Suppressor macrophage treated with lipopolysaccharide for 4 hours (primary cell): ENCODE data around the gene PM20D2.
A peak's percentile ranks its signal among the peaks of the same experiment; 100 is the strongest.

Experiments used
- DNase-seq: peaks from one replicate; pipeline ENCODE4 v3.0.0-alpha.2; 2020

The PM20D2 gene

GRCh38 chr6:89146718-89147700, 1.2 kb downstream of the PM20D2 start:
- peak; percentile 17 for DNase-seq

GRCh38 chr6:89148016-89148750, 2.3 kb downstream of the PM20D2 start:
- DNase-seq, result no peak

DNA sequence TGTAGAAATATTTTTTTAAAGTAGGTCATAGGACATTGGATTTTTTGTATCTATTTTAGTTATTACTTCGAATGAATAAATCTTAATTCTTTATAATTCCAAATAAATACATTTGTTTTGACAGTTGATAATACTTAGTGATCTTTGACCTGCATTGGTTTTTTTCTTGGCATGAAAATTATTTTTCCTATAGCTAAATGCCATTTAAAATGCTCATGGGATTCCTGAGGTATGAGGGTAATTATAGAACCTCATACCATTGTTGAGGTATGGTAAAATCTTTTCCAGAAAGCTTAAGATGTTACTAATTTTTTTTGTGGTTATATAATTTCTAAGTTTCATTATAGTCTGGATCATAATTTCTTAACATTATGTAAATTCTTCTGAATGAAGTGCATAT, 8.3 kb downstream of the PM20D2 start:
- no peak for DNase-seq

GRCh38 chr6:89160331-89161092, 14.7 kb downstream of the PM20D2 start:
- no peak for DNase-seq

DNA sequence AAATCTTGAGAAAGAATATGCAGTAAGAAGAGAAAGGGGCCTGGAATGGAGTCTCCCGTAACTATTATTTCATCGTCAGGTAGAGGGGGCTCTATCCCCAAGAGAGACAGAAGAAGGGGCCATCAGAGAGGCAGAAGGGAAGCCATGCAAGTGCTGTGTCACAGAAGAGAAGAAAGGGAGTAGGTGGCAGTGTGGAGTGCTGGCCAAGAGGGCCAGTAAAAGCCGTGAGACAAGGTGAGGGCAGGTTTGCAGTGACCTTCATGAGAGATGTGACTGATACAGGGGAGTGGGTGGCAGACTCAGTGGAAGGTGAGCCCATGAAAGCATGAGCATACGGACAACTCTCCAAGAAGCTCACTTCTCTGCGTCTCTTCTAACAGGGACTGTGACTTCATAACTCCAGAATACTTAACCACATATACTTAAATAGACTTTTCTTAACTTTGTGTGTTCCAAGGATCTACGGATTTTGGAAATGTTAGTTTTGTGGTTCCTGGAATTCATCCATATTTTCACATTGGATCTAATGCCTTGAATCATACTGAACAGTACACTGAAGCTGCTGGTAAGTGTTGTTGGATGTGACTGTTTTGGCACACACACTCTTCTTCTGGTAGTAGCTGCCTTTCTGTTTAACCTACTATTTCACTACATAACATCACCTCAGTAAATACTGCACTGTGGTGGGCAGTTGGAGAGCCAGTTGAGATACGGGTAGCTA, 15.6 kb downstream of the PM20D2 start:
- no peak for DNase-seq

GRCh38 chr6:89162047-89162371, 16.2 kb downstream of the PM20D2 start:
- DNase-seq, result no peak

DNA sequence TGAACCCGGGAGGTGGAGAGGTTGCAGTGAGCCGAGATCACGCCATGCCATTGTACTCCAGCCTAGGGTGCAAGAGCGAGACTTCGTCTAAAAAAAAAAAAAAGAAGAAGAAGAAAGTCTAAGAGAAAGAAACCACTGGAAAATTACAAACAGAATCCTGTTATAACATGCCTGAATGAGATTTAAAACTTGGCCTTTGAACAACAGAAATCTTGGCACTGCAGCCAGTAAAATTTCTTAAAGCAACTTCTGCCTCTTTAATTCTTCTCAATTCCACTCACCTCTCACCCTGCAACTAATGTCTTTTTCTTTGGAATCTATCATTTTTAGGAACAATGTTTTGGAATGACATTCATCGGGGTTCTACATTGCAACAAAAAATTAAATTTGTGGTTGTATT, 26.3 kb downstream of the PM20D2 start:
- no peak for DNase-seq

DNA sequence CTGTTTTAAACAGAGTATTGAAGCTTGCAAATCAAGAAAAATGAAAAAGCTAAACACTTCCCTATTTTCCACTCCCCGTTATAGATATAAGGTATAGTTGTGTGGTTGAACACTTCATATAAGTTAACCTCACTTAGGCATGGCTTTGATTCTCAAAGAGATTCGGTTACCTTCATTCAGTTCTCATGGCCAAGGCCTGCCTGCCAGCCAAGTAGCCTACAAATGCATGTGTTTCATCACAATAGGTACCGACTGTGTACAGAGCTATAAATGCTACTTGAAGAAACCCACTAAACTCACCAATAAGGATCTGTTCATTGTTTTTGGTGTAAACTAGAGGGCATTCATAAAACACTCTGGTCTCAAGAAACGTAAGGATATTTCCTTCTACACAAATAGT, 27.8 kb downstream of the PM20D2 start:
- no peak for DNase-seq

DNA sequence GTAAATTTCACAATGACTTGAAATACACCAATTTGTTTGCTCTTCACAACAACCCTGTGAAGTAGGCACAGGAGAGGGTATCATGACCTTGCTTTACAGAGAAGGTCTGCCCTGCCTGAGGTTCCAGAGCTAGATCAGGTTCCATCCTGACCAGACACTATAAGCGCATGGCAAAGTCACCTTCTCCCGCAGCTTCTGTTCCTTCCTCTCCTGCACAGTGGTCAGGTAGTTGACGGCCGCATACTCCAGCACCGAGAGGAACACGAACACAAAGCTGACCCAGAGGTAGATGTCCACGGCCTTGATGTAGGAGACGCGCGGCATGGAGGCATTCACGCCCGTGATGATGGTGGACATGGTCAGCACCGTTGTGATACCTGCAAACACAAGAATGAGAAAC, 34.3 kb downstream of the PM20D2 start:
- no peak for DNase-seq

DNA sequence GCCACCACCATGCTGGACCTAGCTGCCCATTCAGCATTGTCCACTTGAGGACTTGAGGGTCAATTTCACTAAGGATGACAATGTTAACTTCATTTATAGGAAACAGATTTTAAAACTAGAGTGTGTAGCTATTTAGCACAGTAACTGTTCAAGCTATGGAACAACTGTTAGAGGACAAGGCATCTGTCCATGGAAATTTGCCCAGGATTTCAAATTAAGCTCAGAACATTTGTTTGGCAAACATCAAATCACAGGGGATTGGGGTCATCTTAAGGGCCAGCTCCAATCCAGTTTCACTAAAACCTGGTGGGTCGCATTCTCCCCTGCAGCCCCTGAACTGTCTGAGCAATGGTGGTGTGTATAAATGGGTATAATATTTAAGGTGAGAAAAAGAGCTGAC, 35.1 kb downstream of the PM20D2 start:
- DNase-seq, result no peak

DNA sequence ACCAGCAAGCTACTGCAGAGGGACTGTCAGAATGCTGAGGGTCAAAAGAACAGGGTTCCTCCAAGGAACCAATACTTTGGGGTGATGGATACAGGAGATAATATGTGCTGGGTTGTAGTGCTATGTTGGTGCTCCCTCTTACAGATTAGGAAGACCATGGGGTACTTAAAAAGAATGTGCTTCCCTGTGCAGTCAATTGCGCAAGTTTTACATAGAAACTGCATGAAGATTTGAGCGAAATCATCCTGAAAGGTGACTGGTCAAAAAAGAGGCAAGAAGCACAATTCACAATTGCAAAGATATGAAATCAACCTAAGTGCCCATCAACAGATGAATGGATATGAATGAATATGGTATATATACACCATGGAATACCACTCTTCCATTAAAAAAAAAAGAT, 37.4 kb downstream of the PM20D2 start:
- DNase-seq, result no peak

DNA sequence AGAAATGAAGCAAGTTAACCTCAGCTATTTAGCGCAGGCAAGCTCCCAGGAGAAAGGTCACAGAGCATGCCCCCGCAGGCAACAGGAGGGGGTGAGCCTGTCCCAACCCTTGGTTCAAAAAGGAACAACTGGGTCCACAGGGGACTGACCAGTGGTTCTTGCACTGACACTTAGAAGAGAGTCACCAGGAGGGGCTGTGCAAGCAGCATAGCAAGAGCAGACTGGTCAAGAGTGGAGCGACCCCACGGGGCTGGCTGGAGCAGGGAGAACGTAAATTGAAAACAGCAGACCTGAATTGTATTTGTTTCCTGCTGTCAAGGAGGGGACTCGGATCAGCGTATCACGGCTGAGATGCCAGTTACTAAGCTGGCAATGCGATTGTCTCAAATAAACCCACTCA, 38.5 kb downstream of the PM20D2 start:
- no peak for DNase-seq

DNA sequence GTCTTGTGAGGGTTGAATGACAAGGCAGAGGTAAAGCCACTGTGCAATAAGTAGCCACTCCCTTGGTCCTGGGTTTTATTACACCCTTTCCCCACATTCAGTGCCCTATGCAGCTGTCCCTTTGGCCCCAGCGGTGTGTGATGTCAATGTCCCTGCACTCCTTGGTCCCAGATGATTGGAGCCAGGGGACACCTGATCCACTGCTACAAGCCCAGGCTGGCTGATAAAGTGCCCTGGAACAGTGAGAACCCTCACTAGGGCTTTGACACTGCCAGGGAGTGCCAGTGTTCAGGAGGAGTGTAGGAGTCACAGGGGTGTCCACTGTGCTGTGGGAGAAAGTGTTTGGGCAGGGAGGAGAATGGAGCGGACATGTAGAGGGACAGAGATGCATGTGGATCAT, 40.9 kb downstream of the PM20D2 start:
- DNase-seq, result no peak

DNA sequence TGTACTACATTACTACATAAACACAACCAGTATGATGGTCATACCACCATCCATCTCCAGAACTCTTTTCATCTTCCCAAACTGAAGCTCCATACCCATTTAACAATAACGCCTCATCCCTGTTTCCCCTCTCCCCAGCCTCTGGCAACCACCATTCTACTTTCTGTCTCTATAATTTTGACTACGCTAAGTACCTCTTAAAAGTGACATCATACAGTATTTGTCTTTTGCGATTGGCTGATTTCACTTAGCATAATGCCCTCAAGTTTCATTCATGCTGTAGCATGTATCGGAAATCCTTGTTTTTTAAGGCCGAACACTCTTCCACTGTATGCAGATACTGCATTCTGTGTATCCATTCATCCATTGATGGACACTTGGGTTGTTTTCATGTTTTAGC, 41.6 kb downstream of the PM20D2 start:
- no peak for DNase-seq

GRCh38 chr6:89190741-89191140, 44.9 kb downstream of the PM20D2 start:
- DNase-seq, result no peak

DNA sequence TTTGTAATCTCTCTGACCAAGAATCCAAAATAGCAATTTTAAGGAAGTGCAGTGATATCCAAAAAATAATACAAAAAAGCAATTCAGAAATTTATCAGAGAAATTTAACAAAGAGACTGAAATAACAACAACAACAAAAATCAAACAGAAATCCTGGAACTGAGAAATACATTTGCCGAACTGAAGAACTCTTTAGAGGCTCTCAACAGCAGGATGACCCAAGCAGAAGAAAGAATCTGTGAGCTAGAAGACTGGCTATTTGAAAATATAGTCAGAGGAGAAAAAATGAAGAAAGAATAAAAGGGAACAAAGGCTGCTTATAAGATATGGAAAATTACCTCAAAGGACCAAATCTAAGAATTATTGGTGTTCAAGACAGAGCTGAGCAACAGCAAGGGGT, 48.7 kb downstream of the PM20D2 start:
- DNase-seq, result no peak

DNA sequence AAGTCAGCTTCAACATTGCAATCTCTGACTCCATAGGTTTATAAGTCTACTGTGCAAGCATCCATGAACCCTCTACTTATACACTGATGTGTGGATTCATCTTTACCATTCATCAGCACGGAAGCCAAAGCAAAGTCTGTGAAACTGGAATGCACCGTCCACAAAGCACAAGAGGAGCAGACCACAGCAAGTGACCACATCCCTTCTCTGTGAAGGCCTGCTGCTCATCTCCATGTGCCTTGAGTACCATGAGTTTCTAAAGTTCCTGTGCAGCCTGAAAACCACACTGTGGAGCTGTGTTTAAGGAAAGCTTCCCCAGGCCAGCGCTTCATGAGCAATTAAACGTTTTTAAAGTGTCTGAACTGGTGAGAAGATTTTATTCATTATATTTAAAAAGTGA, 51.3 kb downstream of the PM20D2 start:
- no peak for DNase-seq

DNA sequence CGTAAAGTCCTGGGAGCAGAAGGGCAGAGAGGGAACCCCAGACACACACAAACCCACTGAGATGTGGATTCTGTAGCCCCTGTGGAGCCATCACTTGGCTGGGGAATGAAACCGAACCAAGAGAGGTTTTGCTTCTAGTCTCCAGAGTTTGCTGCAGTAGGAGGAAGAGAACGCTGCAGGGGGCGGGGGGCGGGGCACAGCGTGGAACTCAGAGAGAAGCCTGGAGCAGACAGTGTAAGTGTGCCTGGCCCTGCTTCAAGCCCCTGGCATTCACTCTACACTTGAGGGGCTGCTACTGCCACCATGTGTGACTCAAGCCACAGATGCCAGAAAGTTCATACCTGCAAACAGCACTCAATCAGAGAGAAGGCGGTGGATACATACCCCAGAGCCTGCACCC, 52.4 kb downstream of the PM20D2 start:
- DNase-seq, result no peak

DNA sequence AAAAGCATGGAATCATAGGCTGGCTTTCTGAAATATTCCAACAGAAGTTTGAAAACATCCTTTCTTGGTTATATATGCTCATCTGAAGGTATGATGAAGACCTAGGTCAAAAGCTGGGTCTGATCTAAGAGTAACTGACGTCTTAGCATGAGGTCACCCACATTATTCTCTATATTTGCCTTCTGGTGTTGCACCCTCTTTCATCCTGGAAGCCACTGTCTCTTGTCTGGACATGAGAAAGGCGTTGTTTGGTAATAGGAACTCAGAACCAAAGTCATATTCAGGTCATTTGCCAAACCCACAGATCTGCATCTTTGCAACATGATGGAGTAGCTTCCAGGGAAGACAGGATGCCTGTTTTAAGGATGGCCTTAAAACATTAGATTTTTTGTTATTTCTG, 53.7 kb downstream of the PM20D2 start:
- no peak for DNase-seq

GRCh38 chr6:89200706-89201215, 54.9 kb downstream of the PM20D2 start:
- no peak for DNase-seq

DNA sequence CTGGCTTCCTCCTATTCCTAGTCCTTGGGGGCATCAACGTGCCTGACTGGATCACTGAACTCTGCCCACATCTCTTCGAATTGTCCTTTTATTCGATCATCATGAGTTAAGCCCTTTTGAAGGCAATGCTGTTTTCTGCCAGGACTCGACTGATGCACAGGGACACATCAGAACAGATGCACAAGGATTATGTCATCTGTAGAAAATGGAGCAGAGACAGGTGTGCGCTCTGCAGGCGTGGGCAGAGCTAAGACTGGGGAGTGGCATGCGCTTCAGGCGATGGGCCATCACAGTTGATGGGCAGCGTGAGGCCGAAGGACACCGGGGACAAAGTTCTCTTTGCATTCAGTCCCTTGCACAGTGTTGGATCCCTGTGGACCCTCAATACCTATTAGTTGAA, 58.2 kb downstream of the PM20D2 start:
- no peak for DNase-seq

- DNase-seq, result no peak
Measured at GRCh38 chr6:89205819-89206218, 60.0 kb downstream of the PM20D2 start.

DNA sequence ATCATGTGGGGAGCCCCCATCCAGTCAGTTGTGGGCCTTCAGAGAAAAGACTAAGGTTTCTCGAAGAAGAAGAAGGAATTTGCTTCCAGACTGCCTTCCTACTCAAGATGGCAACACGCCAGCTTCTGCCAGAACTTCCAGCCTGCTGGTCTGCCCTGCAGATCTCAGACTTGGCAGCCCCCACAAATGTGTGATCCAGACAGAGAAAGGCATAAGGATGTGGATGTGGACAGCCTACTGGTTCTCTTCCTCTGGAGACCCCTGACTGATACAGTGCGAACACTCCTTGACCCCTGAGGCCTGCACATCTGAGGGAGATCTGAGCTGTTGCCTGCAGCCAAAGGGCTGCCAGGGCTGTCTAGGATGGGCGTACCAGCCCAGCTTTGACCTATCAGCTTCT, 62.7 kb downstream of the PM20D2 start:
- DNase-seq, result no peak
